ENCODE data around the gene CTSL. TPM values are rescaled to one million over a fixed set of nuclear protein-coding genes. Genes with fewer than 3 reads are reported as not detected.

The CTSL gene
- total RNA-seq, 1 experiment from 2014 or later = 39.7 TPM

DNA sequence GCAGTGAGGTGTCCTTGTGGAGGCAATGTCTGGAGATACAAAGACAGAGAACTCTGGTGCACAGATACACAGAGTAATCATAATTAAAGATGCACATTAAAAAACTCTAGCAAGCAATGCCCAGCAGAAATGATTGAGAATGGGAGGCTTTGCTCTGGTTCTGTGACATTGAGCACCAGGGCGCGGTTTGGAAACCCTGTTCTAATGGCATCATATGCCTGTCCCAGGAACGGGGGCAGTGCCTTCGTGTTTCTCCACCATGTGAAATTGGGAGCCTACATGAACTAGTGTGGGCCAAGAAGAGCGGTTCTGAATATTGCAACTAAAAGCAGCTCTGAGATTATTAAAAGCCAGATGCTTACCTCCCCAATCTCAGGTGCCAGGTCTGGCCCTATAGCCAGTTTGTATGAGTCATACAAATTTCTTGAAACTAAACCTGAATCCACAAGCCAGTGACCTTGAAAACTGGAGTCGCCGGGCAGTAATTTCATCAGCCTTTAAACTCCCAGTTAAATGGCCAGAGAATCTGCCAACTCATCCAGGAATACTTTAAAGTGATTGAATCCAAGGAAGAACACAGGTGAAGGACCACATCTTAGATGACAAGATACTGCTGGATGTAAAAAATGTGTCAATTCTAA lies 22.2 kb upstream of the CTSL start:
- ATAC-seq (no peak), DNase-seq (ENCODE audit: low spot score) (no peak)
- ChIA-PET POLR2A (no interaction called here), CTCF (no interaction called here)
- Mint-ChIP-seq H3K36me3 (peaks cover 69% of the 10 kb centered on the region), H3K27me3 (ENCODE audit: low read depth) (no peaks in the 10 kb centered on the region), H3K9me3 (no peaks in the 10 kb centered on the region), H3K4me1 (peaks cover 6% of the 10 kb centered on the region; the same call in 1 of the 2 replicates), H3K4me3 (no peak overlapping the region), H3K27ac (peak overlapping the region; percentile 64)
- TF ChIP-seq GABPB1 (CRISPR knock-in tag; IDR thresholded peaks at IDR 0.05) = no peak
- TF ChIP-seq, protein P1, sequence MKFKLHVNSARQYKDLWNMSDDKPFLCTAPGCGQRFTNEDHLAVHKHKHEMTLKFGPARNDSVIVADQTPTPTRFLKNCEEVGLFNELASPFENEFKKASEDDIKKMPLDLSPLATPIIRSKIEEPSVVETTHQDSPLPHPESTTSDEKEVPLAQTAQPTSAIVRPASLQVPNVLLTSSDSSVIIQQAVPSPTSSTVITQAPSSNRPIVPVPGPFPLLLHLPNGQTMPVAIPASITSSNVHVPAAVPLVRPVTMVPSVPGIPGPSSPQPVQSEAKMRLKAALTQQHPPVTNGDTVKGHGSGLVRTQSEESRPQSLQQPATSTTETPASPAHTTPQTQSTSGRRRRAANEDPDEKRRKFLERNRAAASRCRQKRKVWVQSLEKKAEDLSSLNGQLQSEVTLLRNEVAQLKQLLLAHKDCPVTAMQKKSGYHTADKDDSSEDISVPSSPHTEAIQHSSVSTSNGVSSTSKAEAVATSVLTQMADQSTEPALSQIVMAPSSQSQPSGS (CRISPR knock-in tag; IDR thresholded peaks at IDR 0.05; ENCODE audit: borderline replicate concordance, low read depth) = no peak
- no peak for TF ChIP-seq TCF7 (CRISPR knock-in tag; IDR thresholded peaks at IDR 0.05; ENCODE audit: low read depth)
- TF ChIP-seq, protein P2, sequence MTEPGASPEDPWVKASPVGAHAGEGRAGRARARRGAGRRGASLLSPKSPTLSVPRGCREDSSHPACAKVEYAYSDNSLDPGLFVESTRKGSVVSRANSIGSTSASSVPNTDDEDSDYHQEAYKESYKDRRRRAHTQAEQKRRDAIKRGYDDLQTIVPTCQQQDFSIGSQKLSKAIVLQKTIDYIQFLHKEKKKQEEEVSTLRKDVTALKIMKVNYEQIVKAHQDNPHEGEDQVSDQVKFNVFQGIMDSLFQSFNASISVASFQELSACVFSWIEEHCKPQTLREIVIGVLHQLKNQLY (CRISPR knock-in tag; IDR thresholded peaks at IDR 0.05) = no peak
- TF ChIP-seq ZNF219 (CRISPR knock-in tag; IDR thresholded peaks at IDR 0.05; ENCODE audit: borderline replicate concordance) = no peak
- TF ChIP-seq, protein P3, sequence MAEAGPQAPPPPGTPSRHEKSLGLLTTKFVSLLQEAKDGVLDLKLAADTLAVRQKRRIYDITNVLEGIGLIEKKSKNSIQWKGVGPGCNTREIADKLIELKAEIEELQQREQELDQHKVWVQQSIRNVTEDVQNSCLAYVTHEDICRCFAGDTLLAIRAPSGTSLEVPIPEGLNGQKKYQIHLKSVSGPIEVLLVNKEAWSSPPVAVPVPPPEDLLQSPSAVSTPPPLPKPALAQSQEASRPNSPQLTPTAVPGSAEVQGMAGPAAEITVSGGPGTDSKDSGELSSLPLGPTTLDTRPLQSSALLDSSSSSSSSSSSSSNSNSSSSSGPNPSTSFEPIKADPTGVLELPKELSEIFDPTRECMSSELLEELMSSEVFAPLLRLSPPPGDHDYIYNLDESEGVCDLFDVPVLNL (CRISPR knock-in tag; IDR thresholded peaks at IDR 0.05; ENCODE audit: borderline replicate concordance, low read depth) = no peak
- TF ChIP-seq NFE2L1 (CRISPR knock-in tag; IDR thresholded peaks at IDR 0.05) = no peak
- TF ChIP-seq, protein P4, sequence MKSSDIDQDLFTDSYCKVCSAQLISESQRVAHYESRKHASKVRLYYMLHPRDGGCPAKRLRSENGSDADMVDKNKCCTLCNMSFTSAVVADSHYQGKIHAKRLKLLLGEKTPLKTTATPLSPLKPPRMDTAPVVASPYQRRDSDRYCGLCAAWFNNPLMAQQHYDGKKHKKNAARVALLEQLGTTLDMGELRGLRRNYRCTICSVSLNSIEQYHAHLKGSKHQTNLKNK (CRISPR knock-in tag; IDR thresholded peaks at IDR 0.05) = no peak
- TF ChIP-seq SOX15 (CRISPR knock-in tag; IDR thresholded peaks at IDR 0.05) = no peak
- TF ChIP-seq, protein P5, sequence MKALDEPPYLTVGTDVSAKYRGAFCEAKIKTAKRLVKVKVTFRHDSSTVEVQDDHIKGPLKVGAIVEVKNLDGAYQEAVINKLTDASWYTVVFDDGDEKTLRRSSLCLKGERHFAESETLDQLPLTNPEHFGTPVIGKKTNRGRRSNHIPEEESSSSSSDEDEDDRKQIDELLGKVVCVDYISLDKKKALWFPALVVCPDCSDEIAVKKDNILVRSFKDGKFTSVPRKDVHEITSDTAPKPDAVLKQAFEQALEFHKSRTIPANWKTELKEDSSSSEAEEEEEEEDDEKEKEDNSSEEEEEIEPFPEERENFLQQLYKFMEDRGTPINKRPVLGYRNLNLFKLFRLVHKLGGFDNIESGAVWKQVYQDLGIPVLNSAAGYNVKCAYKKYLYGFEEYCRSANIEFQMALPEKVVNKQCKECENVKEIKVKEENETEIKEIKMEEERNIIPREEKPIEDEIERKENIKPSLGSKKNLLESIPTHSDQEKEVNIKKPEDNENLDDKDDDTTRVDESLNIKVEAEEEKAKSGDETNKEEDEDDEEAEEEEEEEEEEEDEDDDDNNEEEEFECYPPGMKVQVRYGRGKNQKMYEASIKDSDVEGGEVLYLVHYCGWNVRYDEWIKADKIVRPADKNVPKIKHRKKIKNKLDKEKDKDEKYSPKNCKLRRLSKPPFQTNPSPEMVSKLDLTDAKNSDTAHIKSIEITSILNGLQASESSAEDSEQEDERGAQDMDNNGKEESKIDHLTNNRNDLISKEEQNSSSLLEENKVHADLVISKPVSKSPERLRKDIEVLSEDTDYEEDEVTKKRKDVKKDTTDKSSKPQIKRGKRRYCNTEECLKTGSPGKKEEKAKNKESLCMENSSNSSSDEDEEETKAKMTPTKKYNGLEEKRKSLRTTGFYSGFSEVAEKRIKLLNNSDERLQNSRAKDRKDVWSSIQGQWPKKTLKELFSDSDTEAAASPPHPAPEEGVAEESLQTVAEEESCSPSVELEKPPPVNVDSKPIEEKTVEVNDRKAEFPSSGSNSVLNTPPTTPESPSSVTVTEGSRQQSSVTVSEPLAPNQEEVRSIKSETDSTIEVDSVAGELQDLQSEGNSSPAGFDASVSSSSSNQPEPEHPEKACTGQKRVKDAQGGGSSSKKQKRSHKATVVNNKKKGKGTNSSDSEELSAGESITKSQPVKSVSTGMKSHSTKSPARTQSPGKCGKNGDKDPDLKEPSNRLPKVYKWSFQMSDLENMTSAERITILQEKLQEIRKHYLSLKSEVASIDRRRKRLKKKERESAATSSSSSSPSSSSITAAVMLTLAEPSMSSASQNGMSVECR (CRISPR knock-in tag; IDR thresholded peaks at IDR 0.05; ENCODE audit: borderline replicate concordance) = no peak
- TF ChIP-seq ATF6 (CRISPR knock-in tag; IDR thresholded peaks at IDR 0.05) = no peak
- no peak for TF ChIP-seq JUN (CRISPR knock-in tag; IDR thresholded peaks at IDR 0.05)
- no peak for TF ChIP-seq MXD4 (CRISPR knock-in tag; IDR thresholded peaks at IDR 0.05; ENCODE audit: borderline replicate concordance)
- TF ChIP-seq, protein P6, sequence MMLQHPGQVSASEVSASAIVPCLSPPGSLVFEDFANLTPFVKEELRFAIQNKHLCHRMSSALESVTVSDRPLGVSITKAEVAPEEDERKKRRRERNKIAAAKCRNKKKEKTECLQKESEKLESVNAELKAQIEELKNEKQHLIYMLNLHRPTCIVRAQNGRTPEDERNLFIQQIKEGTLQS (CRISPR knock-in tag; conservative IDR thresholded peaks at IDR 0.05) = no peak
- no peak for TF ChIP-seq NR2C2 (CRISPR knock-in tag; IDR thresholded peaks at IDR 0.05)
- TF ChIP-seq ZSCAN18 (CRISPR knock-in tag; IDR thresholded peaks at IDR 0.05) = no peak
- TF ChIP-seq FOXJ3 (CRISPR knock-in tag; IDR thresholded peaks at IDR 0.05; ENCODE audit: borderline replicate concordance) = no peak
- TF ChIP-seq ERG (CRISPR knock-in tag; IDR thresholded peaks at IDR 0.05) = no peak

Data from WTC11 (cell line).